Bronchial epithelial cell (primary cell): ENCODE results near the gene SH3BP1. TPM values are rescaled to one million over a fixed set of nuclear protein-coding genes. Genes with fewer than 3 reads are reported as not detected.

Source experiments
- DNase-seq: peaks from one replicate; pipeline ENCODE4 v3.0.0-alpha.2; 2010; ENCODE audit warnings: low read depth
- FAIRE-seq: peaks from 2 replicates; lab custom pipeline; 2011; peaks lifted over from hg19 to GRCh38; lab: Jason Lieb, UNC
- H3K27me3 ChIP-seq: 2 replicates; pipeline ENCODE4 v1.5.1; 2011; ENCODE audit warnings: low read length; ENCODE audit not compliant: control insufficient read depth, insufficient read depth
- H3K36me3 ChIP-seq: 2 replicates; pipeline ENCODE4 v1.5.1; 2011; ENCODE audit warnings: low read length; ENCODE audit not compliant: control insufficient read depth, insufficient read depth
- H3K4me3 ChIP-seq: 2 replicates; pipeline ENCODE4 v1.5.1; 2011; ENCODE audit warnings: mild to moderate bottlenecking, low read depth, low read length, control low read depth
- total RNA-seq: library from RNA; depleted of rRNA; stranded (reverse); fragments of >200 nt; gene quantifications from 2 replicates; pipeline ENCODE4 v1.2.1, GENCODE V29; 2014
- TF ChIP-seq, protein P1 (sequence below): IDR thresholded peaks from 2 replicates; pipeline ENCODE4 v1.5.1; 2011; ENCODE audit warnings: mild to moderate bottlenecking, moderate library complexity, low read length, control low read depth, inconsistent platforms; ENCODE audit not compliant: insufficient read depth, severe bottlenecking

SH3BP1 gene
- total RNA-seq, 1 donor from 2014 or later, result 15.5 TPM

DNA sequence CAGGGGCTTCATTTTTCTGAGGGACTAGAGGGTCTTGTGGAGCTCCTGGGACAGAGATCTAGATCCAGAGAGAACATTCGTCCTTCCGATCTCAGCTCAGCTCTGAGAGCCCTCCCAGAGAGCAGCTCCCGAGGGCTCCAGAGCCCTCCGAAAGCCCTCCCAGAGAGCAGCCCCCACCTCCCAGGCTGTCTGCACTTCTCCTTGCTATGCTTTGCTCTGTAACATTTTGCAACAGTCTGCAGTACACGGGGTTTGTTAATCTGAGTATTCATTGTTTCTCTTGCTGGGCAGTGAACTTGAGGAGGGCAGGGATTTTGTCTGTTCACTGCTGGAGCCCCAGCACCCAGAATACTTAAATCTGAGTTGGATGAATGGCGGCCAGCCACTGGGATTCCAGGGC, 28.3 kb upstream of the SH3BP1 start:
- no peaks in the 10 kb centered on the region for H3K27me3 ChIP-seq
- no peak for FAIRE-seq
- no peak for DNase-seq
- no peak overlapping the region for H3K4me3 ChIP-seq
- TF ChIP-seq, protein P1, sequence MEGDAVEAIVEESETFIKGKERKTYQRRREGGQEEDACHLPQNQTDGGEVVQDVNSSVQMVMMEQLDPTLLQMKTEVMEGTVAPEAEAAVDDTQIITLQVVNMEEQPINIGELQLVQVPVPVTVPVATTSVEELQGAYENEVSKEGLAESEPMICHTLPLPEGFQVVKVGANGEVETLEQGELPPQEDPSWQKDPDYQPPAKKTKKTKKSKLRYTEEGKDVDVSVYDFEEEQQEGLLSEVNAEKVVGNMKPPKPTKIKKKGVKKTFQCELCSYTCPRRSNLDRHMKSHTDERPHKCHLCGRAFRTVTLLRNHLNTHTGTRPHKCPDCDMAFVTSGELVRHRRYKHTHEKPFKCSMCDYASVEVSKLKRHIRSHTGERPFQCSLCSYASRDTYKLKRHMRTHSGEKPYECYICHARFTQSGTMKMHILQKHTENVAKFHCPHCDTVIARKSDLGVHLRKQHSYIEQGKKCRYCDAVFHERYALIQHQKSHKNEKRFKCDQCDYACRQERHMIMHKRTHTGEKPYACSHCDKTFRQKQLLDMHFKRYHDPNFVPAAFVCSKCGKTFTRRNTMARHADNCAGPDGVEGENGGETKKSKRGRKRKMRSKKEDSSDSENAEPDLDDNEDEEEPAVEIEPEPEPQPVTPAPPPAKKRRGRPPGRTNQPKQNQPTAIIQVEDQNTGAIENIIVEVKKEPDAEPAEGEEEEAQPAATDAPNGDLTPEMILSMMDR, result no peak
- H3K36me3 ChIP-seq, result peaks cover 9% of the 10 kb centered on the region

DNA sequence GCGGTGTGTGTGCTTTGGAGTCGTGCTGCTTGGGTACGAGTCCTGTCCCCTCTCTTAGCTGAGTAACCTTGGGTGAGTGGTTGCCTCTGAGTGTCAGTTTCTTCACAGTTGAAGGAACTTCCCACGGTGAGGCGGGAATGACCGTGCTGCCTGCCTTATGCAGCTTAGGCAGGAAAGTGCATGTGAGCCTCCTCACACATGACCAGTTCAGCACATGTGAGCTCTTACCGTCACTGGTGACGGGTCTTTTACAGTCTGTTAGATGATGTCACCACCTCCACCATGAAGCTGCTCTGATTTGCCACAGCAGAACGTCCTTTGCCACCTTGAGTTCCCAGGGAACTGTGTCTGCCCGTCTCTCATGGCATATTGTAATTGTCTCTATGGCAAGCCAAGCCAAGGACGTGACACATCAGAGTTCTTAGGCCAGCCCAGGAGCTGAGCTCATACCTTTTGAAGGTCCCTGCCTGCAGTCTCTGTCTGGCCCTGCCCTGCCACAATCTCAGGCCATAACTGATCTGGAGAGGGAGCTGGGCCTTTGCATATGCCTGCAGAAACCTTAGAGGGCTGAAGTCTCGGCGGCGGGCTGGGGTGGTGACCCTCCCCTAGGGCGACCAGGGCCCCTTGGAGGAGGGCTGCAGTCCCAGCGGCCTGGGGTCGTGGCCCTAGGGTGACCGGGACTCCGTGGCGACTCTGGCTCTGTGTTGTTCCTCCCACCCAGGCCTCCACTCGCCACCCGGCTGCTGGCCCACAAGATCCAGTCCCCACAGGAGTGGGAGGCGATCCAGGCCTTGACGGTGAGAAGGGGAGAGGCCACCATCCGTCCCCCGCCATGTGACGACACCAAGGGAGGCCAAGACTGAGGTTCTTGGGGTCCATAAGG, 23.0 kb upstream of the SH3BP1 start:
- Histone ChIP-seq H3K4me3 (no peak overlapping the region), H3K27me3 (no peaks in the 10 kb centered on the region), H3K36me3 (peaks cover 19% of the 10 kb centered on the region)
- FAIRE-seq (no peak), DNase-seq (no peak)
- TF ChIP-seq, protein P1, result no peak

DNA sequence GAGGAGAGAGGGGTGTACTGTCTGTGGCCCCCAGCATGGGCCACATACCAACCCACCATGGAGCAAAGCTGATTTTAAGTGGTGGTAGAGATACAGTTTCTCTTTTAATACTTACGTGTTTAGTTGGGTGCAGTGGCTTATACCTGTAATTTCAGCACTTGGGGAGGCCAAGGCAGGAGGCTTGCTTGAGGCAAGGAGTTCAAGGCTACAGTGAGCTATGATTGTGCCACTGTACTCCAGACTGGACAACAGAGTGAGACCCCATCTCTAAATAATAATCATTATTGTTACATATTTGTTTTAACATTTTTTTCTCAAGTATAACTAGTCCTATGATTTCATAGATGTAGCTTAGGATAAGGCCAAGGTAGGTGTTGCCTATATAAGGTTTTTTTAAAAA, 22.0 kb upstream of the SH3BP1 start:
- Histone ChIP-seq H3K27me3 (no peaks in the 10 kb centered on the region), H3K36me3 (peaks cover 19% of the 10 kb centered on the region), H3K4me3 (no peak overlapping the region)
- TF ChIP-seq, protein P1, result no peak
- FAIRE-seq (no peak), DNase-seq (no peak)

DNA sequence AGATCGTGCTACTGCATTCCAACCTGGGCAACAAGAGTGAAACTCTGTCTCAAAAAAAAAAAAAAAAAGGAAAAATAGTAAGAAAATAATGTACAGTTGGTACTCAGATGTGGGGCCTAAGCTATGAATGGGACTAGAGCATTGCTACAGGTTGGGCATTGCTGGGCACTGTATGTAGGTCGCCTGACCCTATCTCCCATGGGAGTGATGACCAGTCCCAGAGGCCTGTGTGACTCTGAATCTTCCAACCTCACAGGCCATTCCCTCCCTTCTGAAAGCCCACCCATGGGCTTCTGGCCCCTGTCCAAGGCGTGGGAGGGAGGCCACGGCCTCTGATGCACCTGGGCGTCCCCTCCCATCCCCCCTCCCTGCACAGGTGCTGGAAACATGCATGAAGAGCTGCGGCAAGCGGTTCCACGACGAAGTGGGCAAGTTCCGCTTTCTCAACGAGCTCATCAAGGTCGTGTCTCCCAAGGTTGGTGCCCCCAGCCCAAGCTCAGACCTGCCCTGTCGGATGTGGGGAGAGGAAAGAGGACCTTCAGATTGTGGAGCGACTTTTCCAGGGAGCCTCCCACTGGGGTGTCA, 21.3 kb upstream of the SH3BP1 start:
- Histone ChIP-seq H3K4me3 (no peak overlapping the region), H3K27me3 (no peaks in the 10 kb centered on the region), H3K36me3 (peaks cover 21% of the 10 kb centered on the region)
- TF ChIP-seq, protein P1, result no peak
- DNase-seq, result no peak
- FAIRE-seq, result no peak

DNA sequence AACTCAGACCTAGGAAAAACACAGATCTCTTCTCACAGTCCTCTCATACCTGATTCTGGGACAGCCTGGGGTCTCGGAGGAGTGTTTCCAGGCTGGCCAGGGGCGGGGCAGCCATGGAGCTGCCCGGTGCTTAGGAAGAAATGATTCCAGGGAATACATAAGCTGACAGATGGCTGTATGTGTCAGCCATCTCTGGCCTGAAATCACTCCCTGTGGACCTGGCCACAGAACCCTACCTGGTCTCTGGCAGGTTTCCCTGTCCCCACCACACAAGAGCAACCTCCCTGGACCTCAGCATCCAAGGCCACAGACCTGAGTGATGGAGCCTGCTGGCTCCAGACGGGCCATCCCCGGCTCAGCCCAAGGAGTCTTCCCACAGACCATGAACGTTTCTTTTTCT, 20.8 kb upstream of the SH3BP1 start:
- Histone ChIP-seq H3K4me3 (no peak overlapping the region), H3K27me3 (no peaks in the 10 kb centered on the region), H3K36me3 (peaks cover 24% of the 10 kb centered on the region)
- TF ChIP-seq, protein P1, result no peak
- no peak for FAIRE-seq
- no peak for DNase-seq
